HL-60 (cell line): ENCODE results near the gene KRTAP4-3.
"Not testable (repeated sequence)": the region's sequence is repeated elsewhere in the genome, so short reads cannot be mapped to it uniquely, and the experiment has no call there.

Experiments used
- CTCF ChIP-seq: IDR thresholded peaks from one replicate; pipeline ENCODE4 v1.5.1; 2011; ENCODE audit warnings: low read length, control low read depth, inconsistent platforms; ENCODE audit not compliant: insufficient read depth
- GABPA ChIP-seq: IDR thresholded peaks from 2 replicates; pipeline ENCODE4 v1.6.1; 2012; ENCODE audit warnings: low read depth
- POLR2AphosphoS5 ChIP-seq: IDR thresholded peaks from 2 replicates; pipeline ENCODE4 v1.6.1; 2012; ENCODE audit warnings: low read depth
- REST ChIP-seq: IDR thresholded peaks from 2 replicates; pipeline ENCODE4 v1.6.1; 2012; ENCODE audit warnings: low read depth; ENCODE audit not compliant: insufficient replicate concordance

DNA sequence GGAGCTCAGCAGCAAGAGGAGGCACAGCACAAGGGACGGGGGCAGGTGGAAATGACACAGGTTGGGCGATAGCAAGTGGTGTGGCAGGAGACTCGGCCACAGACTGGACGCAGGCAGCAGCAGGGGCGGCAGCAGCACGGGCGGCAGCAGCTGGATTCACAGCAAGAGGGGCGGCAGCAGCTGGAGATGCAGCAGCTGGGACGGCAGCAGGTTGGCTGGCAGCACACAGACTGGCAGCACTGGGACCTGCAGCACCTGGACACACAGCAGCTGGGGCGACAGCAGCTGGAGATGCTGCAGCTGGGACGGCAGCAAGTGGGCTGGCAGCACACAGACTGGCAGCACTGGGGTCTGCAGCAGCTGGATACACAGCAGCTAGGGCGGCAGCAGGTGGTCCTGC lies 28.2 kb downstream of the KRTAP4-3 start:
- not testable (repeated sequence) for TF ChIP-seq POLR2AphosphoS5, CTCF, GABPA, REST
